Measurements from ENCODE around the gene SERPINB12.
A peak's percentile ranks its signal among the peaks of the same experiment; 100 is the strongest.

Gene SERPINB12

DNA sequence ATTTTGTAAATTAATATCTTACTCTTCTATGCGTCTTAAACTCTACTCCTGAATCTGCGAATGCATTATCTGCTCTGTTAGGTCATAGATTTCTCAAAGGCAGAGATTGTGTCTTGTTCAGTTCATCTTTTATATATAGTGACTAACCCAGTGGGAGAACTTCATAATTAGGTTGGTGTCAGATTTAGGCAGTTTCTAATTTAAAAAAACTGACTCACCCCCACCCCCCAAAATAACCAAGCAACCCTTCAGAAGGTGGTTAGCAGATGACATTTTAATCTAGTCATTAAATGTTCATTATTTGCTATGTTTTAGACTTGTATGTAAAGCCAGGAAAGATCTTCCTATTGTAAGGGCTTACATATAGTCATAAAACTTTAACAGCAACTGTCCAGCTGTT lies 10.4 kb downstream of the SERPINB12 start:
- DNase-seq: no peak

- no peak for DNase-seq
These were observed 10.9 kb downstream of the SERPINB12 start for GRCh38 chr18:63553081-63553480.

DNA sequence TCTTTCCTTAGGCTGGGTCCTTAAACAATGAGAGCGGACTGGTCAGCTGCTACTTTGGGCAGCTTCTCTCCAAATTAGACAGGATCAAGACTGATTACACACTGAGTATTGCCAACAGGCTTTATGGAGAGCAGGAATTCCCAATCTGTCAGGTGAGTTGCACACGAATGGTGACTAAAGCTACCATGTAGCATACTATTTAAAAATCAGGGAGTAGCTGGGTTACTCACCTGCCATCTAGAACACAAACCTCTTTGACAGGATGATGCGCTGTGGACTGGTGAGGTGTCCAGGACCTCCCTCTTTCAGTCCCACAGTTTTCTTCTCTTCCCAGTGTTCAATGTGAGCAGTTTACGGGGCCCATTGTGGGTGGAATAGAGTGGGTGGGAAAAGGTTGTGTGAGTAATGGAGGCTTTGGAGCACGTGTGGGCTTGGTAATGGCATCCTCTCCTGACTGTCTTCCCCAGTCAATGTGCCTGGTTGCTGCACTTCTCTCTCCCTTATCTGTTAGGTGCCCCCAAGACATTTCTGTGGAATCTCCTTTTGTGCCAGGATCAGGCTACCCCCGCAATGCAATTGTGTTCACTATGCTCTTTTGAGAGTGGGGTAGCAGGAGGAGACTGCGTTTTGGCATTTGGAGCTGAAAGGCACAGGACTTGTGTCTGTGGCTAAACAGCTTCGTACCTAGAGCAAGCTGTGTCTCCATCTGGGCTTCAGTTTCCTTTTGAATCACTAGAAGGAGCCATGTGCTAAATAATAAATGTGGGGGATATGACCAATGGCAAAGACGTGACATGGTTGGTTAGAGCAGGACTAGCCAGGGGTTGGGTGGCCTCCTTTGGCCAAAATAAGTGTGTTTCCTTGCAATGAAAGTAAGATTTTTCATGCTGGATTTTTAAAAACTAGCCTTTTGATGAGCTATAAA lies 17.7 kb downstream of the SERPINB12 start:
- no peak for DNase-seq

DNA sequence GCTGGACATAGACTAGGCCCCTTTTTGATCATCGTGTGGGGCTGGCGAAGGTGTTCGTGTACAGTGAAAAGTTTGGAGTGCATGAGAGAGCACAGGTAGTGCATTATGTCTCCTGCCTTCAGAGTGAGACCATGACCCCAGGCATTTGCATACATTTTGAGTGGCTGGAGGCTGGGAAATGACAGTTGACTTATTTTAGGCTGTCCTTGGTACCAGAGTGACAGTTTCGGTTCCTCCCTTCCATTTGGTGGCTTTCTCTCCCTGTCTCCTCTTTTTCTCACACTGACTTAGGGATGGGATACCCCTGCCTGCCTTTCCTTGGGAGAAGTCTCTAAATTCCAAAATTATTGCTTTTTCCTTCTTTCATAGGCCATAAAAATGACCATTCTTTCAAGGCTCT lies 20.1 kb downstream of the SERPINB12 start:
- no peak for DNase-seq

DNA sequence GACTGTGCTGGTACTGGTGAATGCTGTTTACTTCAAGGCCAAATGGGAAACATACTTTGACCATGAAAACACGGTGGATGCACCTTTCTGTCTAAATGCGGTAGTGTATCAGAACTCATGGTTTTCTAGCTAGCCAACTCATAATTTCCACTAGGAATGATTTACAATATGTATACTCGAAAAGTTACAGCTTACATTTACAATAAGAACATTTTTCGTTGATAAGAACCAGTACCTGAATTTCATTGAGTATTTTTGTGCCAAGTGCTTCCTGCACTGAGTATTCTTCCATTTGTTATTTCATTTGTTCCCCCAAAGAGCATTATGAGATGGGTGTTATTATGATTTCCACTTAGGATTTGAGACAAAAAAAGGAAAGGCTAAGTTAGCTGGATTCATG lies 21.9 kb downstream of the SERPINB12 start:
- DNase-seq: no peak

DNA sequence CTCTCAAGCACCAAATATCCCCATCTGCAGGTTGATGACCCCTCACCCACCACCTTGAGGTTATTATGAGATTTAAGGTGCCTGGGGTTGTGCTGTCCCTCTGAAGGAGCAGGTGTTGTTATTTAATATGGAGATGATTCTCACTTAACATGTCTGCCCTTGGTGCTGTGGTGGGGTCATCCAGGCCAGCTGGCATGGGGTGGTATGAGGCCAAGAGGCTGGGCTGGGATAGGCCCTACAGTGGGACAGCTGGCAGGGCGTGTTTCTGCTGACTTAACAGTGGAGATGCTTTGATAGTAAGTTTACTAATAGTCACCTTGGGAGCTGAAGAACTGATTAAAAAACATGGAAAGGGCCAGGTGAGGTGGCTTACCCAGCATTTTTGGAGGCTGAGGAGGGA lies 22.4 kb downstream of the SERPINB12 start:
- no peak for DNase-seq

GRCh38 chr18:63567276-63567675 lies 25.1 kb downstream of the SERPINB12 start:
- DNase-seq: no peak

- no peak for DNase-seq
These were observed 25.7 kb downstream of the SERPINB12 start for GRCh38 chr18:63567825-63568224.

DNA sequence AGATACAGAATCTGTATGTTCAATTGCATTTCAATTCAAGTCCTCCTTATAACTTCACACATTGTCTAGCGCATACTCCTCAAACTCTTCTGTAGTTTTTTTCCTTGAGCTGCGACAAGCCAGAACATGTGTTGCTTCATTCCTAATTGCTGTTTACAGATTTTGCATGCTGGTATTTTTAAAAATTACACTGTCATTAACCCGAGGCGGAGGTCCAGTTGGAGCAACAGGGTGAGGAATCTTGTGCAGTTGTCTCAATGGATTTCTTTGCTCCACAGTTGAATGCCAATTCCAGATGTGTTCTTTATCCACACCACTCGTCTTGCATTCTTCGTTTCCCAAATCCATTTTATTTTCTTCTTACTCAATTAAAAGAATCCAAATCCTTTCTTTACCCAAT lies 28.6 kb downstream of the SERPINB12 start:
- DNase-seq: no peak

DNA sequence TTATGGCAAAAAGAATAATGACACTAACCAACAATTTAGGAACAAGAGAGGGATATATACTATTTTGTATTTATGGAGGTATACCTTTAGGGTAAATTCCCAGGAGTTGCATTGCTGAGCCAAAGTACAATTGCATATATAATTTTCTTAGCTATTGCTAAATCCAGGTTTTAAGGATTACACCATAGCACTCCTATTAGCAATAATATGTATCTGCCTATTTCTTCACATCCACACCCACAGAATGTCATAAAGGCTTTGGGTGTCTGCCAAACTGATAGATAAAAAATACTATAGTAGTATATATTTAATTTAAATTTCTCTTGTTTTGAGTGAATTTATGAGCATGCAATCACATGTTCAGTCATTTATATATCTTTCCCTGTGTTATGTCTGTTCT lies 33.5 kb downstream of the SERPINB12 start:
- DNase-seq: no peak

GRCh38 chr18:63578357-63578958 lies 36.3 kb downstream of the SERPINB12 start:
- DNase-seq: peak; percentile 1

GRCh38 chr18:63579616-63580015 lies 37.4 kb downstream of the SERPINB12 start:
- no peak for DNase-seq

DNA sequence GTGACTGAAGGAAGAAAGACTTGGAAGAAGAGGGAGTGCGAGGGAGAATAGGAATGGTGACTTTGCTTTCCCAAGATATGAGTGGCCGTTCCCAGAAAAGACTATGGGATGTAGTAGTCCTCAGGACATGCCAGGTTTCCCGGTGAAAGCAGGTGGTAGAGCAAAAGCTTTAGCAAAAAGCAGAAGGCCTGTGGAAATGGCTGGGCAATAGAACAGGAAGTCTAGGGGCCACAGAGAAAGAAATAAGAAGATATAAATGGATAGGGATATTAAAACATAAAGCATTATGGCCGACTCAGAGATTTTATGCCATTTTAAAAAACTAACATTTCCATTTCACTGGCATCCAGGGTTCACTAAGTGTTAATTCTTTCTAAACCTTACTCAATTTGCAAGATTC lies 43.8 kb downstream of the SERPINB12 start:
- DNase-seq: no peak

GRCh38 chr18:63586431-63586830 lies 44.3 kb downstream of the SERPINB12 start:
- DNase-seq: no peak

- DNase-seq: no peak
These were observed 44.8 kb downstream of the SERPINB12 start, which contains the start of gene SERPINB13 for GRCh38 chr18:63586966-63587365. SERPINB13 (plus strand) TSS chr18:63587343; CDS start chr18:63588668, 1,325 bp downstream.

GRCh38 chr18:63588909-63589308 lies 46.7 kb downstream of the SERPINB12 start:
- DNase-seq: no peak

GRCh38 chr18:63590373-63590772 lies 48.2 kb downstream of the SERPINB12 start:
- no peak for DNase-seq

- DNase-seq: no peak
These were observed 49.0 kb downstream of the SERPINB12 start for GRCh38 chr18:63590966-63591695.

- no peak for DNase-seq
These were observed 49.6 kb downstream of the SERPINB12 start for GRCh38 chr18:63591725-63592124.

DNA sequence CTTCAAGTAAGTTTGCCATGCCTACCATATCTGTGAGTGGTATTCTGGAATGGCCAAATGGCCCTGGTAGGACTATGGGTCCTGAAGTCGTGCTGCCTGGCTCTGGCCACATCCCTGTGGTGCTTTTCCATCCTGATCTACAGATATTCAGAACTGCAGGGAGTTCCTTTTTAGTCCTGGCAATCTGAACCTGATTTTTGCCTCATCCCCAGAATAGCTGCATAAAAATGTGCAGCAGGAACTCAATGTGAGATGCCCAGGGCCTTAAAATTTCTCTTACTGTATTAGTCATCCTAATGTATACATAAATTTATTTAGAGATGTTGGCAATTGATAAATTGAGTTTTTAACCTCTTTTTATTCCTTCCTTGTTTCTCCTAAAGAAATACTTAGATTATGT lies 50.3 kb downstream of the SERPINB12 start:
- DNase-seq: no peak

- DNase-seq: no peak
These were observed 54.8 kb downstream of the SERPINB12 start for GRCh38 chr18:63596964-63597363.

GRCh38 chr18:63603355-63603754 lies 61.2 kb downstream of the SERPINB12 start:
- DNase-seq: no peak

DNA sequence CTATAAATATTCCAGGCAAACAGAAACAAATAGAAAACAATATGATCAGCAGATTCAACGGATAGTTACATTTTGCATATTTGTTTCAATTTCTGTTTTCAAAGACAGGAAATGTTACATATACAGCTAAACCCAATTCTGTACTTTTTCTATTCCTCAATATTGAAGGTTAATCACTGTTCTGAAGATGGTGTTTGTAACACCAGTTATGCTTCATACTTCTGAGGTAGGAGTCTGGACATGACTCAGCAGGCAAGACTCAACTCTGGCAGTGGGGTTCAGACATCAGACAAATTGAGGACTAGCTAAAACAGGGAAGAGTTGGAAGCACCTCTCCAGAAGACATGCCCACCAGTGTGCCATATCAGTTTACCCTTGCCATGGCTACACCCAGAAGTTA lies 61.6 kb downstream of the SERPINB12 start:
- DNase-seq: no peak

Measured in NCI-H187 treated with DMSO at 0.1 percent for 48 hours (cell line).